ENCODE results near the gene MATN1.

The MATN1 gene

DNA sequence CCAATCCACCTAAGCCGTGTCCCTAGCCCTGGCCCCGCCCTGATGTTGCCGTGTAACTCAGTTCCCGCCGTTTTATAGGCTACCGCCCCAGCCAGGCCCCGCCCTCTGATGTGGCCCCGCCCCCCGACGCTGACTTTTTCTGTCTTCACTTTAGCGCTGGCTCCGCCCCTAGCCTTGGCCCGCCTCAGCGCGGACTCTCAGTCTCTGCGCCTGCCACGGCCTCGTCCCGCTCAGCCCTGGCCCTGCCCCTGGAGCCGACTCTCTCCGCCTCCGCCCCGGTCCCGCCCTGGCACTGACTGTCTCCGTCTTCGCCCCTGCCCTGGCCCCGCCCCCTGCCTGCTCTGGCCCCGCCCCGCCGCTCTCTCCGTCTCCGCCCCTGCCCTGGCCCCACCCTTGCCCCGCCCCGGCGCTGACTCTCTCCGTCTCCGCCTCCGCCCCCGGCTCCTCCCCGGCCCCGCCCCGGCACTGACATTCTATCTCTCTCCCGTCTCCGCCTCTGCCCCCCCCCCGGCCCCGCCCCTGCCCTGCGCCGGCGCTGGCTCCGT, 5.2 kb downstream of the MATN1 start:
- DNase-seq (ENCODE audit: low read depth in 2 of 2) = peak; percentile 99

DNA sequence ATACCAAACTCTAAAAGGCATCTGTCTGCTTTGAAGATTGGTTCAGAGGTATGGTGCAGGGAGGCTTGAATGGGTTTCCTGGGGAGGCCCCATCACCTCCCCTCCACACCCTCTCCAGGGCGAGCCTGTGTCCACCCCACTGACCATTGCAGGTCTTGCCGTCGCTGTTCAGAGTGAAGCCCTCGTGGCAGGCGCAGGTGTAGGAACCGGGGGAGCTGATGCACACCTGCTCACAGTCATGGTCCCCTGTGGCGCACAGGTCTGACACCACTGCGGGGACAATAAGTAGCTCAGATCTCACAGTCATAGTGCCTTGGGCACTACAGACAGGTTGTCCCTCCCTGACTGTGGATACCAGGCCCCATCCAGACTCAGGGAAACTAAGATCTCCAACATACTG, 6.7 kb downstream of the MATN1 start:
- DNase-seq (ENCODE audit: low read depth in 2 of 2) = no peak

- DNase-seq (ENCODE audit: low read depth in 2 of 2) = no peak
These were observed 7.5 kb downstream of the MATN1 start for GRCh38 chr1:30715886-30716285.

- DNase-seq (ENCODE audit: low read depth in 2 of 2) = no peak
These were observed 8.2 kb downstream of the MATN1 start for GRCh38 chr1:30715216-30715615.

- DNase-seq (ENCODE audit: low read depth in 2 of 2) = no peak
These were observed 8.8 kb downstream of the MATN1 start for GRCh38 chr1:30714536-30715090.

GRCh38 chr1:30714025-30714424, 9.4 kb downstream of the MATN1 start:
- no peak for DNase-seq (ENCODE audit: low read depth in 2 of 2)

GRCh38 chr1:30713311-30713710, 10.1 kb downstream of the MATN1 start:
- DNase-seq (ENCODE audit: low read depth in 2 of 2) = no peak

- DNase-seq (ENCODE audit: low read depth in 2 of 2) = no peak
These were observed 10.8 kb downstream of the MATN1 start for GRCh38 chr1:30712583-30712982.

DNA sequence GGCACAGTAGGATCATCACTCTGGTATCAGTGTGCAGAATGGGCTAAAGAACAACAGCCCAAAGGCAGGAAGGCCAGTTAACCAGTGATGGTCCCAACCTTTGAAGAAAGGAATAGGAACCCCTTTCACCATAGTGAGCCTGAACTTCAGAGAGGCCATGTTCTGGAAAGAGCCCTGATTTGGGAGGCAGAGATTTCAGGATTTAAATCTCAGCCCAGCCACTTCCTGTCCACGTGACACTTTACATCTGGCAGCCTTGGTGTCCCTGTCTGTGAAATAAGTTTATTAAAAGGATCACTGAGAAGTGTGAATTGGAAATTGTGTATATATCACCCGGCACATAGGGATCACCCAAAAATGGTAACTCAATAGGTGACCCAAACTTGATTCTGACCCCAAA, 13.0 kb downstream of the MATN1 start:
- DNase-seq (ENCODE audit: low read depth in 2 of 2) = no peak

- DNase-seq (ENCODE audit: low read depth in 2 of 2) = no peak
These were observed 15.0 kb downstream of the MATN1 start for GRCh38 chr1:30708361-30708728.

- DNase-seq (ENCODE audit: low read depth in 2 of 2) = peak; percentile 25 to 29
These were observed 15.7 kb downstream of the MATN1 start for GRCh38 chr1:30707412-30708360.

- no peak for DNase-seq (ENCODE audit: low read depth in 2 of 2)
These were observed 16.9 kb downstream of the MATN1 start for GRCh38 chr1:30706528-30706927.

GRCh38 chr1:30705698-30706097, 17.7 kb downstream of the MATN1 start:
- DNase-seq (ENCODE audit: low read depth in 2 of 2) = no peak

GRCh38 chr1:30704765-30705509, 18.4 kb downstream of the MATN1 start:
- DNase-seq (ENCODE audit: low read depth in 2 of 2) = no peak

DNA sequence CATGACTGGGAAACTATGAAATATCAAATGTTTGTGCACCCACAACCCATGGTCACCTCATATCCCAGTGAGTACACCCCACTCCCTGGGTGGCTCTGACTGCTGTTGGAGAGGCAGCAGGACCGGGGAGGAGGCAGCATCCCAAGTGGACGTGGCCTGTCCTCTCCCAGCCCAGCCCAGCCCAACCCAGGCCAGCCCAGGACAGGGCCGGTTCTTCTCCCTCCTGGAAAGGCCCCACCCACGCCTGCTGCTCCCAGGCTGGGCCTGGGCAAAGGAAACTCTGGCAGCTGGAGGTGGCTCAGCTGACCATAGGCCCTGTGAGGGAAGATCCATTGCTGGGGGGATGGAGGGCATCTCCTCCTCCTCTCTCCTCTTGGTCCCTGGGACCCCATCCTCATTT, 19.1 kb downstream of the MATN1 start:
- no peak for DNase-seq (ENCODE audit: low read depth in 2 of 2)

DNA sequence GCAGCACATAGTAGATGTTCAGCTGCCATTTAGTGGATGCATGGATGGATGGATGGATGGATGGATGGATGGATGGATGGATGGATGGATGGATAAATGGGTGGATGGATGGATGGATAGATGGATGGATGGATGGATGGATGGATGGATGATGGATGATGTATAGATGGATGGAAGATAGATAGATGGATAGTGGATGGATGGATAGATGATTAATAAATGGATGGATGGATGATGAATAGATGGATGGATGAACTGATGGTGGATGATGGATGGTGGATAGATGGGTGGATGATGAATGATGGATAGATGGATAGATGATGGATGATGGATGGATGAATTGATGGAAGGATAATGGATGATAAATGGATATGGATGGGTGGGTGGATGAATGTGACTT, 20.6 kb downstream of the MATN1 start:
- no peak for DNase-seq (ENCODE audit: low read depth in 2 of 2)

- DNase-seq (ENCODE audit: low read depth in 2 of 2) = no peak
These were observed 22.1 kb downstream of the MATN1 start for GRCh38 chr1:30701258-30701633.

- no peak for DNase-seq (ENCODE audit: low read depth in 2 of 2)
These were observed 22.7 kb downstream of the MATN1 start for GRCh38 chr1:30700528-30701257.

DNA sequence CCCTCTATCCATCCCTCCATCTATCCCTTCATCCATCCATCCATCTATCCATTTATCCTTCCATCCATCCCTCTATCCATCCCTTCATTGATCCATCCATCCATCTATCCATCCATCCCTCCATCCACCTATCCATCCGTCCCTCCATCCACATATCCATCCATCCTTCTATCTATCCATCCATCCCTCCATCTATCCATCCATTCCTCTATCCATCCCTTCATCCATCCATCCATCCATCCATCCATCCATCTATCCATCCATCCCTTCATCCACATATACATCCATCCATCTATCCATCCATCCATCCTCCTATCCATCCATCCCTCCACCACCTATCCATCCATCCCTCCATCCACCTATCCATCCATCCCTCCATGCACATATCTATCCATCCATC, 23.6 kb downstream of the MATN1 start:
- no peak for DNase-seq (ENCODE audit: low read depth in 2 of 2)

GRCh38 chr1:30698401-30698981, 24.9 kb downstream of the MATN1 start:
- no peak for DNase-seq (ENCODE audit: low read depth in 2 of 2)

DNA sequence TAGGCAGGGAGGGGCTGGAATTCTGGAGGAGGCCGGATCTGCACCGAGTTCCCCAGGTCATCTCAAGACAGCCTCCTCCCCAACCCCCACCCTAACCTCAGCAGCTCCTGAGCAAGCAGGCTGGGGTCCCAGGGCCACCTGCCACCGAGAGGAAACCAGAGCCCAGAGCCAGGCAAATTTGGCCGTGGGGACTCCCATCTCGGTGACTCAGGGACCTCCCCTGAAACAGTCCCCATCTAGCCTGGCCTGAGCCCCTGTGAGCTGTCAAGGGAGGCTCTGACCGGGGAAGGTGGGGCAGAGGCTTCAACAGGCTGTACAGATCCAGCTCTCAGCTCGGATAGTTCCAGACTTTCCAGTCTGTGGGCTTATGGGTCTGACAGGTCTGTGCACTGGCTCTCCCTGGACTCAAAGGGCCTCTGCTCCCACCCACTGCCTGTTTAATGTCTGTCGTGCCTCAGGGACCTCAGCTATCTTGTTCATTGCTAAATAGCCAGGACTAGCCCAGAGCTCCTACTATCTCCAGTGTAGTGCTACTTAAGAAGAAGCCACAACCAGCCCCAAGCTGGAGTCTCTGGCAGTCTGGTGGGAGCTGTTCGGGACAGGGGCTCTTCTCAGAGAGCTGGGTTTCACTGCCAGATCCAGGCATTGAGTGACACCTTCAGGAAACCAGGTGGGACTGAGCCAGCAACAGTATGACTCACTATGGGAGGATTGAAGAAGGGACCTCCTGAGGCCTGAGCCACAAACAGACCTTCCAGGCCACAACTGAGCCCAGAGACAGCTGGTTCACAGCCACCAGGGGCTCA, 25.6 kb downstream of the MATN1 start:
- DNase-seq (ENCODE audit: low read depth in 2 of 2) = no peak

Measured in stimulated activated CD8-positive, alpha-beta memory T cell treated with anti-CD3 and anti-CD28 coated beads, Interleukin-7, amount 100 ng/mL, for 1 hour (primary cell).